ENCODE data around the gene COL5A3.

GRCh38 chr19:10006335-10006708 is 4.0 kb downstream of the COL5A3 start:
- TF ChIP-seq CTCF (IDR thresholded peaks at IDR 0.05; ENCODE audit: poor library complexity, severe bottlenecking) (no peak), RAD21 (conservative IDR thresholded peaks at IDR 0.05) (no peak), EZH2 (IDR thresholded peaks at IDR 0.05; ENCODE audit: borderline replicate concordance, insufficient read depth, low read length, poor library complexity, severe bottlenecking) (no peak), EP300 (conservative IDR thresholded peaks at IDR 0.05; ENCODE audit: poor library complexity, severe bottlenecking) (no peak)

Data from neural cell (in vitro differentiated cells).